H9 (cell line): ENCODE measurements around the gene WDFY3. TPM values are rescaled to one million over a fixed set of nuclear protein-coding genes. Genes with fewer than 3 reads are reported as not detected.

Experiments
- DNase-seq: peaks from one replicate; pipeline ENCODE4 v3.0.0-alpha.2; 2017
- H2AFZ ChIP-seq: one replicate; pipeline ENCODE4 v1.6.1; 2013; ENCODE audit warnings: mild to moderate bottlenecking, low read length, control low read depth, moderate library complexity
- H2AK5ac ChIP-seq: 2 replicates; pipeline ENCODE4 v1.6.1; 2013; ENCODE audit warnings: low read length, control low read depth, mixed read lengths; ENCODE audit not compliant: insufficient read length
- H2BK120ac ChIP-seq: one replicate; pipeline ENCODE4 v1.6.1; 2013; ENCODE audit warnings: low read depth, mild to moderate bottlenecking, low read length, control low read depth, inconsistent platforms; ENCODE audit not compliant: poor library complexity, severe bottlenecking
- H2BK12ac ChIP-seq: 2 replicates; pipeline ENCODE4 v1.6.1; 2013; ENCODE audit warnings: low read length, control low read depth, mixed read lengths, low read depth; ENCODE audit not compliant: insufficient read length
- H2BK15ac ChIP-seq: 2 replicates; pipeline ENCODE4 v1.6.1; 2013; ENCODE audit warnings: low read depth, low read length, control low read depth
- H2BK20ac ChIP-seq: one replicate; pipeline ENCODE4 v1.6.1; 2013; ENCODE audit warnings: low read depth, mild to moderate bottlenecking, low read length, control low read depth, inconsistent platforms; ENCODE audit not compliant: poor library complexity, severe bottlenecking
- H2BK5ac ChIP-seq: 2 replicates; pipeline ENCODE4 v1.6.1; 2013; ENCODE audit warnings: low read length, control low read depth, mixed read lengths; ENCODE audit not compliant: insufficient read length
- H3K14ac ChIP-seq: 2 replicates; pipeline ENCODE4 v1.6.1; 2013; ENCODE audit warnings: low read length, control low read depth; ENCODE audit not compliant: insufficient read depth
- H3K18ac ChIP-seq: 2 replicates; pipeline ENCODE4 v1.6.1; 2013; ENCODE audit warnings: low read depth, mild to moderate bottlenecking, mixed read lengths, low read length, control low read depth; ENCODE audit not compliant: insufficient read length
- H3K23ac ChIP-seq: 2 replicates; pipeline ENCODE4 v1.6.1; 2013; ENCODE audit warnings: low read length, control low read depth, mixed read lengths, low read depth; ENCODE audit not compliant: insufficient read length
- H3K23me2 ChIP-seq: 2 replicates; pipeline ENCODE4 v1.6.1; 2013; ENCODE audit warnings: low read depth, mild to moderate bottlenecking, mixed read lengths, low read length, control low read depth; ENCODE audit not compliant: insufficient read length, poor library complexity, severe bottlenecking
- H3K27ac ChIP-seq: 2 replicates; pipeline ENCODE4 v1.5.1; 2013; ENCODE audit warnings: low read length, control low read depth, mixed read lengths, low read depth; ENCODE audit not compliant: insufficient read length
- H3K27me3 ChIP-seq: 2 replicates; pipeline ENCODE4 v1.6.1; 2013; ENCODE audit warnings: low read length, control low read depth, inconsistent platforms; ENCODE audit not compliant: insufficient read depth
- H3K4ac ChIP-seq: 2 replicates; pipeline ENCODE4 v1.6.1; 2013; ENCODE audit warnings: low read depth, mild to moderate bottlenecking, control low read depth, inconsistent platforms, low read length, moderate library complexity
- H3K4me1 ChIP-seq: 2 replicates; pipeline ENCODE4 v1.6.1; 2013; ENCODE audit warnings: low read length, control low read depth, inconsistent platforms; ENCODE audit not compliant: insufficient read depth
- H3K4me2 ChIP-seq: 2 replicates; pipeline ENCODE4 v1.6.1; 2013; ENCODE audit warnings: low read length, control low read depth, mixed read lengths; ENCODE audit not compliant: insufficient read length, insufficient read depth
- H3K56ac ChIP-seq: 2 replicates; pipeline ENCODE4 v1.6.1; 2013; ENCODE audit warnings: low read depth, mild to moderate bottlenecking, mixed read lengths, low read length, control low read depth; ENCODE audit not compliant: insufficient read length
- H3K79me1 ChIP-seq: 2 replicates; pipeline ENCODE4 v1.6.1; 2013; ENCODE audit warnings: low read depth, mild to moderate bottlenecking, moderate library complexity, low read length, control low read depth, inconsistent platforms; ENCODE audit not compliant: insufficient read depth, poor library complexity, severe bottlenecking
- H3K79me2 ChIP-seq: 2 replicates; pipeline ENCODE4 v1.6.1; 2013; ENCODE audit warnings: low read length, control low read depth, inconsistent platforms; ENCODE audit not compliant: insufficient read depth
- H3K9ac ChIP-seq: 2 replicates; pipeline ENCODE4 v1.6.1; 2013; ENCODE audit warnings: low read length, control low read depth, mixed read lengths; ENCODE audit not compliant: insufficient read length; ENCODE audit errors: extremely low read depth
- H3K9me3 ChIP-seq: one replicate; pipeline ENCODE4 v1.6.1; 2013; ENCODE audit warnings: low read depth, low read length, inconsistent platforms; ENCODE audit not compliant: control insufficient read depth
- H3T11ph ChIP-seq: one replicate; pipeline ENCODE4 v1.6.1; 2013; ENCODE audit warnings: mild to moderate bottlenecking, low read length, control low read depth, inconsistent platforms
- H4K20me1 ChIP-seq: one replicate; pipeline ENCODE4 v1.6.1; 2013; ENCODE audit not compliant: control insufficient read depth, insufficient read length, insufficient read depth
- H4K5ac ChIP-seq: 2 replicates; pipeline ENCODE4 v1.6.1; 2013; ENCODE audit warnings: low read depth, mild to moderate bottlenecking, mixed read lengths, low read length, control low read depth; ENCODE audit not compliant: insufficient read length
- H4K8ac ChIP-seq: replicated peaks from 2 replicates; pipeline ENCODE4 v1.6.1; 2013; ENCODE audit warnings: low read length, control low read depth, mixed read lengths, low read depth; ENCODE audit not compliant: insufficient read length
- H4K91ac ChIP-seq: 2 replicates; pipeline ENCODE4 v1.6.1; 2013; ENCODE audit warnings: low read depth, mild to moderate bottlenecking, moderate library complexity, mixed read lengths, low read length, control low read depth; ENCODE audit not compliant: insufficient read length
- H3K27ac Mint-ChIP-seq, 3 experiments: 2 replicates in 2 of 3; 3 replicates in 1 of 3; pipeline ENCODE4 v1.8.0; 2020 to 2021; ENCODE audit warnings: mixed read lengths in 3 of 3, mild to moderate bottlenecking in 1 of 3, moderate library complexity in 1 of 3
- H3K27me3 Mint-ChIP-seq: 2 replicates; pipeline ENCODE4 v1.8.0; 2021; ENCODE audit warnings: low read depth, mild to moderate bottlenecking, moderate library complexity, mixed read lengths
- H3K36me3 Mint-ChIP-seq, 3 experiments: 2 replicates in 2 of 3; 3 replicates in 1 of 3; pipeline ENCODE4 v1.8.0; 2020 to 2021; ENCODE audit warnings: low read depth in 3 of 3, mixed read lengths in 3 of 3; ENCODE audit not compliant: insufficient read depth in 1 of 3
- H3K4me1 Mint-ChIP-seq, 2 experiments: 2 replicates each; pipeline ENCODE4 v1.8.0; 2020; ENCODE audit warnings: mixed read lengths in 2 of 2
- H3K4me3 Mint-ChIP-seq, 2 experiments: 2 replicates in 1 of 2; 3 replicates in 1 of 2; pipeline ENCODE4 v1.8.0; 2020 to 2021; ENCODE audit warnings: mild to moderate bottlenecking in 2 of 2, mixed read lengths in 2 of 2, moderate library complexity in 1 of 2
- H3K9me3 Mint-ChIP-seq, 2 experiments: 2 replicates in 1 of 2; 3 replicates in 1 of 2; pipeline ENCODE4 v1.8.0; 2020; ENCODE audit warnings: mild to moderate bottlenecking in 2 of 2, mixed read lengths in 2 of 2, moderate library complexity in 1 of 2
- WGBS: extraction: QIAGEN DNeasy Blood & Tissue Kit; methylation state at CpG from one replicate; pipeline ENCODE4 v1.1.7; 2013; ENCODE audit warnings: missing lambda C conversion rate, low lambda C conversion rate, mixed read lengths; ENCODE audit not compliant: insufficient read length; ENCODE audit errors: extremely low coverage; 5-methylcytosine and 5-hydroxymethylcytosine counted together
- total RNA-seq: library from RNA; stranded (reverse); gene quantifications from 2 replicates; pipeline ENCODE4 v1.2.1, GENCODE V29; 2021
- TF ChIP-seq, protein P1 (sequence below): fragments of 200-600 bp; sonication (generic); conservative IDR thresholded peaks from 3 replicates; pipeline ENCODE4 v1.8.0; 2021; ENCODE audit warnings: antibody characterized with exemption, mild to moderate bottlenecking

Gene WDFY3
- total RNA-seq, 1 experiment from 2014 or later, result 54.6 TPM

DNA sequence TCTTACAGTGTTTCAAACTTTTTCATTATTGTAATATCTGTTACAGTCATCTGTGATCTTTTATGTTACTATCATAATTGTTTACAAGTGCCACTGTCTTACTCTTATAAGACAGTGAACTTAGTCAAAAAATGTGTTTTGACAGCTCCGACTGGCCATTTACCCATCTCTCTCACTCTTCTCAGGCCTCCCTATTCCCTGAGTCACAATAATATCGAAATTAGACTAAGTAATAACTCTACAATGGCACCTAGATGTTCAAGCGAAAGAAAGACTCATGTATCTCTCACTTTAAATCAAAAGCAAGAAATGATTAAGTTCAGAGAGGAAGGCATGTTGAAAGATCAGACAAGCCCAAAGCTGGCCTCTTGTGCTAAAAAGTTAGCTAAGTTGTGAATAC, 199.3 kb downstream of the WDFY3 start:
- H4K5ac ChIP-seq, result no peak overlapping the region
- H4K91ac ChIP-seq, result no peak overlapping the region
- Mint-ChIP-seq H3K4me1 (peaks cover 5 to 10% of the 10 kb centered on the region in 2 experiments), H3K27ac (peak overlapping the region in 2 of 3 experiments; percentile 14 to 22; a peak in 2 of 7 replicates), H3K36me3 (peaks cover 25 to 53% (median 32%) of the 10 kb centered on the region in 3 experiments), H3K9me3 (peaks cover 0 to 2% of the 10 kb centered on the region in 2 experiments; a peak in 2 of 5 replicates), H3K27me3 (no peaks in the 10 kb centered on the region), H3K4me3 (no peak overlapping the region)
- no peaks in the 10 kb centered on the region for H3K79me1 ChIP-seq
- H3K9ac ChIP-seq, result no peak overlapping the region
- no peak overlapping the region for H2AK5ac ChIP-seq
- no peaks in the 10 kb centered on the region for H3K79me2 ChIP-seq
- no peak for DNase-seq
- no peak overlapping the region for H2BK15ac ChIP-seq
- no peak overlapping the region for H3K14ac ChIP-seq
- H3K23me2 ChIP-seq, result no peaks in the 10 kb centered on the region
- H3K27ac ChIP-seq, result no peak overlapping the region
- H3K9me3 ChIP-seq, result no peaks in the 10 kb centered on the region
- H2BK20ac ChIP-seq, result no peak overlapping the region
- no peak overlapping the region for H3K4me2 ChIP-seq
- no peak overlapping the region for H2BK5ac ChIP-seq
- TF ChIP-seq, protein P1, sequence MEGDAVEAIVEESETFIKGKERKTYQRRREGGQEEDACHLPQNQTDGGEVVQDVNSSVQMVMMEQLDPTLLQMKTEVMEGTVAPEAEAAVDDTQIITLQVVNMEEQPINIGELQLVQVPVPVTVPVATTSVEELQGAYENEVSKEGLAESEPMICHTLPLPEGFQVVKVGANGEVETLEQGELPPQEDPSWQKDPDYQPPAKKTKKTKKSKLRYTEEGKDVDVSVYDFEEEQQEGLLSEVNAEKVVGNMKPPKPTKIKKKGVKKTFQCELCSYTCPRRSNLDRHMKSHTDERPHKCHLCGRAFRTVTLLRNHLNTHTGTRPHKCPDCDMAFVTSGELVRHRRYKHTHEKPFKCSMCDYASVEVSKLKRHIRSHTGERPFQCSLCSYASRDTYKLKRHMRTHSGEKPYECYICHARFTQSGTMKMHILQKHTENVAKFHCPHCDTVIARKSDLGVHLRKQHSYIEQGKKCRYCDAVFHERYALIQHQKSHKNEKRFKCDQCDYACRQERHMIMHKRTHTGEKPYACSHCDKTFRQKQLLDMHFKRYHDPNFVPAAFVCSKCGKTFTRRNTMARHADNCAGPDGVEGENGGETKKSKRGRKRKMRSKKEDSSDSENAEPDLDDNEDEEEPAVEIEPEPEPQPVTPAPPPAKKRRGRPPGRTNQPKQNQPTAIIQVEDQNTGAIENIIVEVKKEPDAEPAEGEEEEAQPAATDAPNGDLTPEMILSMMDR, result no peak
- no peaks in the 10 kb centered on the region for H3K27me3 ChIP-seq
- H2AFZ ChIP-seq, result no peak overlapping the region
- H3K4ac ChIP-seq, result no peak overlapping the region
- no peak overlapping the region for H2BK12ac ChIP-seq
- no peak overlapping the region for H3K56ac ChIP-seq
- no peaks in the 10 kb centered on the region for H3K4me1 ChIP-seq
- H3K18ac ChIP-seq, result no peak overlapping the region
- no CpG with 5 or more reads among the region's 3 CpGs for whole genome bisulfite sequencing
- H3T11ph ChIP-seq, result no peak overlapping the region
- H4K20me1 ChIP-seq, result no peaks in the 10 kb centered on the region
- H2BK120ac ChIP-seq, result no peak overlapping the region
- H3K23ac ChIP-seq, result no peak overlapping the region
- H4K8ac ChIP-seq, result no peak overlapping the region
